HG03378 (cell line): ENCODE results near the gene CMC4.
A peak's percentile ranks its signal among the peaks of the same experiment; 100 is the strongest.

ENCODE experiments used
- ATAC-seq: cut with Tn5 transposase; IDR thresholded peaks from one replicate; pipeline ENCODE4 v1.9.1; 2021; ENCODE audit warnings: mild to moderate bottlenecking, moderate library complexity; ENCODE audit not compliant: unreplicated experiment

Gene CMC4, protein sequence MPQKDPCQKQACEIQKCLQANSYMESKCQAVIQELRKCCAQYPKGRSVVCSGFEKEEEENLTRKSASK

DNA sequence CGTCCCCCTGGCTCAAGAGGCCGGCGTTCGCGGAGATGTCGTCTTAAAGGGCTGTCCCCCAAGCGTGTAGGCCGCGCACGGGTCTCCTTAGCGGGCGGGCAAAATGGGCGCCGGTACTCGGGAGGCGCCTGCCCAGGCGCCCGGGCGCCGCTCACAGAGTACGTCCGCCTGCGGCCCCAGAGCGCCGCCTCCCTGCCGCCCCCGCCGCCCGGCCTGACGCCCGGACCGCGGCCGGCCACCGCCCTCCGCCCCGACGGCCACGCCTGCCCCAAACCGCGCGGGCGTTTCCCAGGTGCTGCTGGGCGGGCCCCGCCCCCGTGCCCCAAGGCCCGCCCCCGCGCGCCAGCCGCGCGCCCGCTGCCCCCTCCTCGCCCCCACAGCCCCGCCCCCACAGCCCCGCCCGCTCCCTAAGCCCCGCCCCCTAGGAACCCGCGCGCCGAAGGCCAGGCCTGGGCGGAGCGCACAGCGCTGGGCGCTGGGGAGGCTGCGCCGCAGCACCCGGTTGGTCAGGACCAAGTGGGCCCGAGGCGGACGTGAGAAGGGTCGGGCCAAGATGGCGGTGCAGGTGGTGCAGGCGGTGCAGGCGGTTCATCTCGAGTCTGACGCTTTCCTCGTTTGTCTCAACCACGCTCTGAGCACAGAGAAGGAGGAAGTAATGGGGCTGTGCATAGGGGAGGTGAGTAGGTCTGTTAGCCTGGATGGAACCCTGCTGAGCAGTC lies at the start of gene CMC4, which contains the start of the genes BRCC3 and MTCP1:
Gene CMC4, minus strand, starts transcription at position 162 of the 719 bp plus-strand sequence. CDS start 7,113 bp downstream, outside the sequence.
Gene BRCC3, plus strand, starts transcription at position 534 of the 719 bp plus-strand sequence. Its CDS starts 20 bp downstream, at position 554.
Gene MTCP1, minus strand, starts transcription at position 162 of the 719 bp plus-strand sequence. CDS start 5,126 bp downstream, outside the sequence.
- no peak for ATAC-seq

DNA sequence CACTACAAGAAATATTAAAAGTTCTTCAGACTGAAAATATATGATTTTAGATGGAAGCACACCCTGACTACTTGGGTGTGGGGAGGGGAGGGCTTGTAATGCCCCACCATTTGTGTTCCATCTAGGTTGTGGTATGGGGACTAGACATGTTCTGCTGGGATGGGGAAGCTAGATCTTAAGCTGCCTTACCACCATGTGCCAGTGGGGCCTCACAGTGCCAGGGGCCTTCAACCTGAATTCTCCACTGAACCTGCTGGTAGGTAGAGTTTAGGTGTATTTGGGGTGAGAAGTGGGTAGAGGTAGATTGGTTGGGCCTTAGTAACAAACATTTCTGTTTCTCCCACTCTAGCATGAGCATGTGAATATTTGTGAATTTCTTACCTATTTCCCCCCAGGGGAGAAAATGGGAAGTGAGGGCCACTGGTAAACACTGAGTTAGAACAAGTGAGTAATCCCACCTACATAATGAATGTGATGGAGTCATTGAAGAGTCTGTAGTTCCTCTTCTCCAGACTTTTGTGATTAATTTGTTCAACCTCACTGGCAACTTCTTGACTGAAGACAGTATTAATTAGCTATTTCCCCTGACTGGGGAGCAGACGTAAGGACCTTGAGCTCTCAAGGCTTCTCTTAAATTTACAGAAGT lies 44.4 kb upstream of the CMC4 start:
- no peak for ATAC-seq

DNA sequence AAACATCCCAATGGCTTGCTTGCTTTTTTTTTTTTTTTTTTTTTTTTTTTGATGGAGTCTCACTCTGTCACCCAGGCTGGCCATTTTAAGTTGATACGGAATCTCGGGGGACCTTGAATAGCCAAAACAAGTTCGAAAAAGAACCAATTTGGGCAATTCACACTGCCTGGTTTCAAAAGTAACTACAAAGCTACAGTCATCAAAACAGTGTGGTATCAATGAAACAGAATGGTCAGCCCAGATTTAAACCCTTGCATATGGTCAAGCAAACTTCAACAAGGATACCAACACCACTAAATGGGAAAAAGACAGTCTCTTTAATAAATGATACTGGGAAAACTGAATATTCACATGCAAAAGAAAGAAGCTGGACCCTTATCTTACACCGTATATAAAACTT lies 42.2 kb upstream of the CMC4 start:
- no peak for ATAC-seq

- no peak for ATAC-seq
Observed at GRCh38 chrX:155112171-155112570, 41.2 kb upstream of the CMC4 start.

DNA sequence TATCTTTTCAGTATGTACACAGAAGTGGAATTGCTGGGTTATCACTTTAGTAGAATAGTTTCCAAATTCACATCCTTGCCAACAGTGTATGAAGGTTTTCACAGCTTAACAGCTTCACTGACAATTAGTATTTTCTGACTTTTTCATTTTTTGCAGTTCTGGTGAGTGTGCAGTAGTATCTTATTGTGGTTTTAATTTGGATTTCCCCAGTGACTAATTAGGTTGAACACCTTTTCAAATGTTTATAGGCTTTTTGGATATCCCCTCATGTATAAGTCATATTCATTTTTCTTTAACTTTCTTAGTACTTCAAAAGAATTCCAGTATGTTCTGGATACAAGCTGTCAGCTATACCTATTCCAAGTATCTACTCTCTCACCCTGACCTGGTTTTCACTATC lies 37.5 kb upstream of the CMC4 start:
- no peak for ATAC-seq

DNA sequence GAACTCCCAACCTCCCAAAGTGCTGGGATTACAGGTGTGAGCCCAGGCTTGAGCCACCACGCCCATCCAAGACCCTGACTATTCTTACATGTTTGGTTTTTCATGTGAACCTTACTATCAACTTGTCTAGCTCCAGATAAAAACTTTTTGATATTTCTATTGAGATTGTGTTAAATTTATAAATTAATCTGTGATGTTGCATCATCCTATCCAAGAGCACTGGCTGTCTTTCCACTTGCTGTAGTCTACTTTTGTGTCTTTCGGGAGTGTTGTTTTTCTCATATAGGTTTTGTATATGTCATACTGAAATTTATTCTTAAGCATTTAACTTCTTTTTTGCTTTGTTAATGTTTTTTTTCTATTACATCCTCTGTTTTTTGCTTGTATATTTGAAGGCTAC lies 35.0 kb upstream of the CMC4 start:
- ATAC-seq = no peak

- peak; percentile 75 for ATAC-seq
Observed at GRCh38 chrX:155094468-155095061, 23.6 kb upstream of the CMC4 start.

DNA sequence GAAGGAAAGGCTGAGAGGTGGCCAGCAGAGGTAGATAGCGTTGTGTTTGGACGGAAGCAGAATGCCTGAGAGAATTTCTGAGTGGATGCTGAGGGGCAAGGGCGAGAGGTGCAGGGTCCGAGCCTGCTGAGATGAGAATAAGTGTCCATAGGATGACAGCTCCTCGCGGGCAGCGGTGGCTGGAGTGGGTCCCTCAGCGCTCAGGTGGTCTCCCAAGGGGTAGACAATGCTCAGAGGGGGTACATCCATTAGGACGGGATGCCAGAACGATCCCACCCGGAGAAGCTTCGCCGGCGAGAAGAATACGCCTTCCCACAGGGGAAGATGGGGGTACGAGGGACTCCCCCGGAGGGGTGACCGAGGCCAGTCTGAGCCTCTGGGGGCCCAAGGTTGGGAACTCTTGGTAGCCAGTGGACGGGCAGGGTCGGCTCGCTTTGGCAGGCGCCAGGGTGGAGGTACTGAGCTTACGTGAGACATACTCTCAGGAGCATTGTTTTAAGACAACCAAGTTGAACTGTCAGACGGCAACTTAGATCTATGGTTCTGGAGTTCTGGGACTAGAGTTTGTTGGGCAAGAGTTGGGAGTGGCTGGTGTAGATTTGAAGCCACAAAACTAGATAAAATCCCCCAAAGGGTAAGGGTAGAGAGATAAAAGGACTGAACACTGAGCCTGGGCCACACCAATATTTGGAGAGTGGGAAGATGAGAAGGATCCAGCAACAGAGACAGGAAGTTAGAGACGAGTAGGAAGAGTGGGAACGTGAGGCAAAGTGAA lies 16.2 kb upstream of the CMC4 start:
- no peak for ATAC-seq

- no peak for ATAC-seq
Observed at GRCh38 chrX:155086202-155086840, 15.4 kb upstream of the CMC4 start.

- ATAC-seq = no peak
Observed at GRCh38 chrX:155071694-155072280, 851 bp upstream of the CMC4 start.

DNA sequence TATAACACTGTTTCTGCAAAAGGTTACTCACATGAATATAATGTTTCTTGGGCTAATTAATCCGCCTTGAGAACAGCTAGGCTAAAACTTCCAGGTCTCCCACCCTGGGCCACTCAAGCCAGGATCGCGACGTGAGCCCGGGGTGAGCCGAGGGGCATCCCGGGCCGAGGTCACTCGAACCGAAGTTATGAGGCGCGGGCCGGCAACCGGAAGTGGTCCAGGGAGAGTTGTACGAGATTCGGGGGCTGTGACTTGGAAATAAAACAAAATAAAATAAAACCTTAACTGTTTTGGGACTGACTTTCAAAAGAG lies 317 bp downstream of the CMC4 start:
- ATAC-seq = no peak

GRCh38 chrX:155070038-155070437 lies 898 bp downstream of the CMC4 start:
- ATAC-seq = no peak

DNA sequence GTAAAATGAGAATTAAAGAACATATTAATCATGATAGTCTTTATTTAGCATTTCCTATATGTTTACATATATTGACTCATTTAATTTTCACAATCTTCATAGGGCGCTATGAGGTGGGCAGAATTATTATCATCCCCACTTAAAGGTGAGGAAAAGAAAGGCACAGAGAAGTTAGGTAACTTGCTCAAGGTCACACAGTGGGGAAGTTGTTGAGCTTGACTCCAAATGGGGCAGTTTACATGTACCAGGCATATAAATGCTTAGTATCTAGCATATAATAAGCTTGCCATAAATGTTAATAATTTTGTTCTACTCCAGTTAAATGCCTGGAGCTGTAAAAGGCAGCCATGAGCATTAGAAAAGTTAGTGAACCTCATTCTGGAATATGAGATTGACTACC lies 1.5 kb downstream of the CMC4 start:
- no peak for ATAC-seq

- ATAC-seq = no peak
Observed at GRCh38 chrX:155068165-155068564, 2.8 kb downstream of the CMC4 start.

GRCh38 chrX:155065035-155065734 lies 5.8 kb downstream of the CMC4 start:
- ATAC-seq = no peak

DNA sequence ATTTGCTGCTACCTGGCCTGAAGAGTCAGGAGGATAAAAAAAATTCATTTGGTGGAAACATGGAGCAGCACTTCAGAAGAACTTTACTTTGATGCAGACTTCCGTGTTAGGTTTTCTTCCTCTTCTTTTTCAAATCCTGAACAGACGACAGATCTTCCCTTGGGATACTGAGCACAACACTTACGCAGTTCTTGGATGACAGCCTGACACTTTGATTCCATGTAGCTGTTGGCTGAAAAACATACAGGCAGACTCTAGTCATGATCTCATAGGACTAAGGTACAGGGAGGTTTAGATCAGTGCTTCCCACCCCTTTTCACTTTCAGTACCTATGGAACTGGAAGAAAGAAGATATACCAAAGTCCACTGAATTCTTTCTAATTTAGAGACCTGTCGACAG lies 9.2 kb downstream of the CMC4 start:
- no peak for ATAC-seq

DNA sequence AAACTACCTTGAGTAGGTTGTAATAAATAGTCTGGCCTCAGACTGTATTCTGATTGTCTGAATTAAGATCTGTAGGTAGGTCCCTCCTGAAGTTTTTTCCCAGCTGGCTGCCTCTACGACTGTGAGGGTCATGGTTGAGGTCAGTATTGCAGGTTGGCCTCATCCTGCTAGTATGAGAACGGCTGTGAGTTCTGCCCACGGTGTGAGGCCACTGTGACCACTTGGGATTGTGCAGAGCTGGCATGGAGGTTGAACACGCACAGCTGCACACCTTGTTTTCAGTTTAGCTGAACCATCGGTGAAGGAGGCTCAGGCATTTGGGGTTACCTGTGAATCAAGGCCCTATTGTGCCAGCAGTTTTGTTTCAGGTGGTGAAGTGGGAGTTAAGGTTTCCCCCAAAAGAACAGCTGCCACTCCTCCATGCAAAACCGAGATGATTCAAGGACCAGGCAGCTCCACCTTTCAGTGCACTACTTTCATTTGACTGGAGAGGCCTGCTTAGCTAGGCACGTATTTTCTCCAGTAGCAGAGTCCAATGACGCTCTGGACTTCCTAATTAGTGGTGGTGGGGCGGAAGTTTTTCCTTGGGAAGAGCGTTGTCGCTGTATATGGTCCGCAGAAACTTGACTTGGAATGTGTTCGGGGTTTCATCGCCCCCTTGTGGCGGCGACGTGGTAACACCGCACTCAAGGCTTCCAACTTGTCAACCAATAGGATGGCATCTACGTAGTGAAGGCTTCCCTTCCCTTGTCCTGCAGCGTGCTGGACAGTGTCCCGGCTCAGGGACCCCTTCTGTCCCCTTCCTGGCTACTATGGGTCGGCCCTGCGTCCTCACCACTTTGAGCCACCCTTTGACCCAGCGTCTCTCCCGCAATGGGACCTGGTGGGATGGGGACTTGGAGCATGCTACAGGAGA lies 13.8 kb downstream of the CMC4 start:
- ATAC-seq = peak; percentile 90

DNA sequence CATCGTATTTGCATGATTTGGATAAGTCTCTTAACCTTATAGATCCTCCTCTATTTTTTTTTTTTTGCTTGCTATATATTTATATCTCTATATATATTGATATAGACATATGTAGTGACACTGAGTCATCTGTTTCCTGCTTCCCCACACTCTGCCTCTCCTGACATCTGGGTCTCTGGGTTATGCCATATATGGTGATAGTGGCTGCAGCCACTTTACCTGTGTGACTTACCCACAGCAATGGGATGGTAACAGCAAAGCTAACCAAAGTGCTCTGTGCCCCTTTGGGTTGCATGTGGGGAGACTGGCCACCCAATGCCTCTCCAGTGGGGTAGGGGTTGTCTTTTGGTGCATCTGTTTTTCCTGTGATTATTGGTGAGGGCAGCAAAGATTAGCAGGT lies 14.5 kb downstream of the CMC4 start:
- ATAC-seq = no peak

DNA sequence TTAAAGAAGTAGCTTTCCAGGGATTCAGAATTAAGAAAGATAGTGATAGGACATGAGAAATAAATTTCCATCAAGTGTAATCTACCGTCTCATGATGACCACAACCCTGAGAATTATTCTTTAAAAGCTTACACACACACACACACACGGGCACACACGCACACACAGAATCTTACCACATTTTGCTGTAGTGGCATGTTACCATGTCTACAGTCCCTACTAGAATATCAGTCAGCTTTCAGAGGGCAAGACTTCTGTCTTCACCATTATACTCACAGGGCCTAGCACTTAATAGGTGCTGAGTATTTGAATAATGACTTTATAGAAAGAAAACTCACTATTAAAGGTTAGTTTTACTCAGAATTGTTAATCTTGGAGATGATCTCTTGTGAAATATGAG lies 15.4 kb downstream of the CMC4 start:
- no peak for ATAC-seq
